ENCODE data around the gene TMEM167B. TPM values are rescaled to one million over a fixed set of nuclear protein-coding genes. Genes with fewer than 3 reads are reported as not detected.

The TMEM167B gene
- total RNA-seq, 2 donors from 2014 or later = 14.6 to 23.0 TPM

DNA sequence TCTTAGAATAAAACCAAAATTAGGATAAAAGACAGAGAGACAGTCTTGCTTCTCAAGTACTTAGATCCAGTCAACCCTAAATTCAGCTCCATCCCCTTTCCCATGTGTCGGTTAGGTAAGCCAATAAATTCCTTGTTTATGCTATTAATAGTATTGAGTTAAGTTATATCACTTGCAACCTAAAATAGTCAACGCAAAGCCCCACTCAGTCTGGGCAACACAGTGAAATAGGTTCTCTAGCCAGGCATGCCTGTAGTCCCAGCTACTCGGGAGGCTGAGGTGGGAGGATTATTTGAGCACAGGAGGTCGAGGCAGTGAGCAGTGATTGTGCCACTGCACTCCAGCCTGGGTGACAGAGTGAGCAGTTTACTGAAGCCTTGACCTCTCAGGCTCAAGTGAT is 29.4 kb upstream of the TMEM167B start:
- Histone ChIP-seq H3K27me3 (ENCODE audit: control insufficient read depth, insufficient read depth, low read length, poor library complexity, severe bottlenecking) (no peaks in the 10 kb centered on the region), H3K4me1 (ENCODE audit: control insufficient read depth, insufficient read depth, low read length) (no peaks in the 10 kb centered on the region), H3K27ac (ENCODE audit: low read depth, low read length) (no peak overlapping the region), H3K9me3 (ENCODE audit: control insufficient read depth, low read length) (no peaks in the 10 kb centered on the region), H3K9ac (ENCODE audit: extremely low read depth, low read length, poor library complexity, severe bottlenecking) (no peak overlapping the region), H3K4me3 (ENCODE audit: low read length) (no peak overlapping the region), H3K36me3 (ENCODE audit: control insufficient read depth, insufficient read depth, low read length) (peaks cover 32% of the 10 kb centered on the region)
- Mint-ChIP-seq H3K4me3 (no peak overlapping the region), H3K4me1 (peaks cover under 1% of the 10 kb centered on the region), H3K9me3 (no peaks in the 10 kb centered on the region), H3K36me3 (ENCODE audit: low read depth) (peaks cover 23% of the 10 kb centered on the region), H3K27me3 (ENCODE audit: insufficient read depth) (no peaks in the 10 kb centered on the region), H3K27ac (no peak overlapping the region)
- TF ChIP-seq, protein P1, sequence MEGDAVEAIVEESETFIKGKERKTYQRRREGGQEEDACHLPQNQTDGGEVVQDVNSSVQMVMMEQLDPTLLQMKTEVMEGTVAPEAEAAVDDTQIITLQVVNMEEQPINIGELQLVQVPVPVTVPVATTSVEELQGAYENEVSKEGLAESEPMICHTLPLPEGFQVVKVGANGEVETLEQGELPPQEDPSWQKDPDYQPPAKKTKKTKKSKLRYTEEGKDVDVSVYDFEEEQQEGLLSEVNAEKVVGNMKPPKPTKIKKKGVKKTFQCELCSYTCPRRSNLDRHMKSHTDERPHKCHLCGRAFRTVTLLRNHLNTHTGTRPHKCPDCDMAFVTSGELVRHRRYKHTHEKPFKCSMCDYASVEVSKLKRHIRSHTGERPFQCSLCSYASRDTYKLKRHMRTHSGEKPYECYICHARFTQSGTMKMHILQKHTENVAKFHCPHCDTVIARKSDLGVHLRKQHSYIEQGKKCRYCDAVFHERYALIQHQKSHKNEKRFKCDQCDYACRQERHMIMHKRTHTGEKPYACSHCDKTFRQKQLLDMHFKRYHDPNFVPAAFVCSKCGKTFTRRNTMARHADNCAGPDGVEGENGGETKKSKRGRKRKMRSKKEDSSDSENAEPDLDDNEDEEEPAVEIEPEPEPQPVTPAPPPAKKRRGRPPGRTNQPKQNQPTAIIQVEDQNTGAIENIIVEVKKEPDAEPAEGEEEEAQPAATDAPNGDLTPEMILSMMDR (conservative IDR thresholded peaks at IDR 0.05) = no peak
- 77 to 87% methylated on average over 3 to 4 of the region's 4 CpGs for WGBS, 2 experiments (ENCODE audit: insufficient coverage in 1 of 2, insufficient read length in 1 of 2)
- no peak for DNase-seq

DNA sequence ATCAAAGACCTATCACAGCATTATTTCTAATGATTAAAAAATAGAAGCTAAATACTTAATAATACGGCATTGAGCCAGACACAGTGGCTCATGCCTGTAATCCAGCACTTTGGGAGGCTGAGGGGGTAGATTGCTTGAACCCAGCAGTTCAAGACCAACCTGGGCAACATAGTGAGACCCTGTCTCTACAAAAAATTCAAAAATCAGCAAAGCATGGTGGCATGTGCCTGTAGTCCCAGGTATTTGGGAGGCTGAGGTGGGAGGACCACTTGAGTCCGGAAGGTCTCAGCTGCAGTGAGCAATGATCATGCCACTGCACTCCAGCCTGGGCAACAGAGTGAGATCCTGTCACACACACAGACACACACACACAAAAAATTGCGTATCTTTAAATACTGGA is 25.4 kb upstream of the TMEM167B start:
- no peaks in the 10 kb centered on the region for H3K9me3 ChIP-seq (ENCODE audit: control insufficient read depth, low read length)
- H3K36me3 ChIP-seq (ENCODE audit: control insufficient read depth, insufficient read depth, low read length) = peaks cover 64% of the 10 kb centered on the region
- H3K9me3 Mint-ChIP-seq = no peaks in the 10 kb centered on the region
- H3K4me1 Mint-ChIP-seq = peaks cover 10% of the 10 kb centered on the region
- no peaks in the 10 kb centered on the region for H3K27me3 ChIP-seq (ENCODE audit: control insufficient read depth, insufficient read depth, low read length, poor library complexity, severe bottlenecking)
- TF ChIP-seq, protein P1 (conservative IDR thresholded peaks at IDR 0.05) = no peak
- peaks cover 49% of the 10 kb centered on the region for H3K36me3 Mint-ChIP-seq (ENCODE audit: low read depth)
- no peak overlapping the region for H3K4me3 Mint-ChIP-seq
- WGBS, 2 experiments (ENCODE audit: insufficient coverage in 1 of 2, insufficient read length in 1 of 2) = 96 to 100% methylated on average over 1 to 2 of the region's 3 CpGs
- no peak overlapping the region for H3K27ac Mint-ChIP-seq
- no peak overlapping the region for H3K27ac ChIP-seq (ENCODE audit: low read depth, low read length)
- H3K4me3 ChIP-seq (ENCODE audit: low read length) = no peak overlapping the region
- no peak for DNase-seq
- H3K27me3 Mint-ChIP-seq (ENCODE audit: insufficient read depth) = no peaks in the 10 kb centered on the region
- no peak overlapping the region for H3K9ac ChIP-seq (ENCODE audit: extremely low read depth, low read length, poor library complexity, severe bottlenecking)
- no peaks in the 10 kb centered on the region for H3K4me1 ChIP-seq (ENCODE audit: control insufficient read depth, insufficient read depth, low read length)

DNA sequence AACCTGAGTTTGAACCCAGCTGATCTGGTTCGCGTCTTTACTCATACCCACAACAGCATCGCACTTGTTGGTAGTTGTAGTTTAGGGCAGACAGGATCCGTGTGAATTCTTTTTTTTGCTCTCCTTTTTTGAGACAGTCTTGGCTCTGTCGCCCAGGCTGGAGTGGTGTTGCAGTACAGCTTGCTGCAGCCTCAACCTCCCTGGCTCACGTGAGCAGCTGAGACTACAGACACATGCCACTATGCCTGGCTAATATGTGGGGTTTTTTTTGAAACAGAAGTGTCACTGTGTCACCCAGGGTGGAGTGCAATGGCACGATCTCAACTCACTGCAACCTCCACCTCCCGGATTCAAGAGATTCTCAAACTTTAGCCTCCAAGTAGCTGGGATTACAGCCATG is 22.7 kb upstream of the TMEM167B start:
- Histone ChIP-seq H3K27ac (ENCODE audit: low read depth, low read length) (no peak overlapping the region), H3K9me3 (ENCODE audit: control insufficient read depth, low read length) (no peaks in the 10 kb centered on the region), H3K27me3 (ENCODE audit: control insufficient read depth, insufficient read depth, low read length, poor library complexity, severe bottlenecking) (no peaks in the 10 kb centered on the region), H3K4me3 (ENCODE audit: low read length) (no peak overlapping the region), H3K36me3 (ENCODE audit: control insufficient read depth, insufficient read depth, low read length) (peaks cover 72% of the 10 kb centered on the region), H3K9ac (ENCODE audit: extremely low read depth, low read length, poor library complexity, severe bottlenecking) (no peak overlapping the region), H3K4me1 (ENCODE audit: control insufficient read depth, insufficient read depth, low read length) (no peaks in the 10 kb centered on the region)
- DNase-seq = no peak
- peaks cover 56% of the 10 kb centered on the region for H3K36me3 Mint-ChIP-seq (ENCODE audit: low read depth)
- no peak overlapping the region for H3K4me3 Mint-ChIP-seq
- no peaks in the 10 kb centered on the region for H3K27me3 Mint-ChIP-seq (ENCODE audit: insufficient read depth)
- peaks cover 10% of the 10 kb centered on the region for H3K4me1 Mint-ChIP-seq
- WGBS, 2 experiments (ENCODE audit: insufficient coverage in 1 of 2, insufficient read length in 1 of 2) = 97% methylated on average over 5 to 8 of the region's 8 CpGs
- no peak overlapping the region for H3K27ac Mint-ChIP-seq
- TF ChIP-seq, protein P1 (conservative IDR thresholded peaks at IDR 0.05) = no peak
- H3K9me3 Mint-ChIP-seq = no peaks in the 10 kb centered on the region

Data from endodermal cell (in vitro differentiated cells).